Tibial nerve (tissue), 3 donors: ENCODE data around the gene SEC31A.

ENCODE experiments used
- POLR2A ChIP-seq, 2 donors: fragments of 450-650 bp; IDR thresholded peaks; one replicate each; pipeline ENCODE4 v1.6.1; 2017; ENCODE audit warnings: antibody characterized with exemption in 2 of 2, mild to moderate bottlenecking in 2 of 2, moderate library complexity in 2 of 2
- TF ChIP-seq, protein P1 (sequence below), 5 experiments: fragments of 200-600 bp in 3 of 5; fragments of 450-650 bp in 2 of 5; sonication (generic) in 3 of 5; IDR thresholded peaks; one replicate each; pipeline ENCODE4 v1.5.1; 2016 to 2019; ENCODE audit warnings: antibody characterized with exemption in 5 of 5, mild to moderate bottlenecking in 3 of 5, moderate library complexity in 2 of 5

DNA sequence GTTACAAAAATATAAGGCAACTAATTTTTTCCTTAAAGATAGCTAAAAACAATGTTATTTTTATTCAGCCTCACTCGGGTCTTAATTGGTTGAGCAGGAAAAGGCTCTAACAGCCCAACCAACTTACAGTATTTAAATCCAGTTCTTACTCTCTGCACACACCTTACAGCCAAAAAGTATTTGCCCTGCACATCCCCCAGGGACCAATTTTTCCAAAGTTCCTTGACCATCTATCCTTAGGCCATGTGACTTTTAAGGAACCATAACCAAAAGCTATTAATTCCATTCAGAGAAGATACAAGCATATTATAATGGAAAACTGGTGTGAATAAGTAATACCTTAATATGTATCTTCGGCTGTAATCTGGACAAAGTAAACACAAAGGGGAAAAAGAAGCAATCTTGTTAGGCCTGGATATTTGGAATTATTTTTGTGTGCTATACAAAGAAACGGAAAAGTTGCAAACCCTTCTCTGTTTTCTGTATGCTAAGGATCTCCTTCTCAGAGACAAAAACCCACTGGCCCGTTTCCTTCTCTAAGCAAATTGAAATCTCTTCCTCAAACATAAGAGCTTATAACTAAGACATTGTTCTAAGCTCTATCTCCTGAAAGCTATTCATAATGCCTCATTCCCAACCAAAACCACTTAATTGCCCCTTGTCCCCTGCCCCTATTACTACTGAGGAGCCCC is 8.6 kb upstream of the SEC31A start:
- TF ChIP-seq POLR2A (IDR thresholded peaks at IDR 0.05): no peak
- TF ChIP-seq, protein P1, sequence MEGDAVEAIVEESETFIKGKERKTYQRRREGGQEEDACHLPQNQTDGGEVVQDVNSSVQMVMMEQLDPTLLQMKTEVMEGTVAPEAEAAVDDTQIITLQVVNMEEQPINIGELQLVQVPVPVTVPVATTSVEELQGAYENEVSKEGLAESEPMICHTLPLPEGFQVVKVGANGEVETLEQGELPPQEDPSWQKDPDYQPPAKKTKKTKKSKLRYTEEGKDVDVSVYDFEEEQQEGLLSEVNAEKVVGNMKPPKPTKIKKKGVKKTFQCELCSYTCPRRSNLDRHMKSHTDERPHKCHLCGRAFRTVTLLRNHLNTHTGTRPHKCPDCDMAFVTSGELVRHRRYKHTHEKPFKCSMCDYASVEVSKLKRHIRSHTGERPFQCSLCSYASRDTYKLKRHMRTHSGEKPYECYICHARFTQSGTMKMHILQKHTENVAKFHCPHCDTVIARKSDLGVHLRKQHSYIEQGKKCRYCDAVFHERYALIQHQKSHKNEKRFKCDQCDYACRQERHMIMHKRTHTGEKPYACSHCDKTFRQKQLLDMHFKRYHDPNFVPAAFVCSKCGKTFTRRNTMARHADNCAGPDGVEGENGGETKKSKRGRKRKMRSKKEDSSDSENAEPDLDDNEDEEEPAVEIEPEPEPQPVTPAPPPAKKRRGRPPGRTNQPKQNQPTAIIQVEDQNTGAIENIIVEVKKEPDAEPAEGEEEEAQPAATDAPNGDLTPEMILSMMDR (IDR thresholded peaks at IDR 0.05): no peak
